Activated CD8-positive, alpha-beta memory T cell treated with anti-CD3 and anti-CD28 coated beads, Interleukin-2, amount 50 U/mL, for 48 hours (primary cell): ENCODE results near the gene CSNK1G1.
"Not testable (repeated sequence)": the region's sequence is repeated elsewhere in the genome, so short reads cannot be mapped to it uniquely, and the experiment has no call there.

Experiments used
- DNase-seq: peaks from one replicate; pipeline ENCODE4 v3.0.0-alpha.2; 2020

CSNK1G1 gene

DNA sequence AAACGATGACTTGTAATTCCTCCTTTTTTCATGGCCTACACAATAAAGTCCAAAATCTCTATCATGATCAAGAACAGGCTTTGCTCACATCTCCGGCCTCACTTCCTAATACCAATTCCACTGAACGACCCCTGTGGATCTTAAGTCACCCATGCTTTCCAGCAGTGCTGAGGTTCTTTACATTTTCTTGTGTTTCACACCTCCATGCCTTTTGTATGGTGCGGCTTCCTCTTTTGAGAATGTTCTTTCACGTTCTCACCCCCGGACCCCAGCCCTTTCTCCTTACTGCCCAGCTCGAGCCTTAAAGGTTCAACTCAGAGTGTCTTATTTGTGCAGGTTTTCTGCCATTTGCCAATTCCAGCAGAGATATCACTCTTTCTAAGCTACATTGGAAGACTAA is 70.1 kb downstream of the CSNK1G1 start:
- no peak for DNase-seq

- DNase-seq = no peak
Measured at GRCh38 chr15:64285150-64285549, 70.8 kb downstream of the CSNK1G1 start.

DNA sequence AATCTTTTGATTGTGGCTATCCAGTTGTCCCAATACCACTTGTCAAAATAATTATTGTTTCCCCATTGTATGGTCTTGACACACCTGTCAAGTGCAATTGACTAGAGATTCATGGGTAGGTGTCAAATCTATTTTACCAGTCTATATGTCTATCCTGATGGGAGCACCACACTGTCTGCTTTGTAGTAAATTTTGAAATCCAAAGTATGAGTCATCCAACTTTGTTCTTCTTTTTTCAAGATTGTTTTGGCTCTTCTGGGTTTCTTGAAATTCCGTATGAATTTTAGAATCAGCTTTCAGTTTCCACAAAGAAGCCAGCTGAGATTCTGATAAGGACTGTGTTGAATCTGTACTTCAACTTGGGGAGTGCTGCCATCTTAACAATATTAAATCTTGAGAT is 71.9 kb downstream of the CSNK1G1 start:
- no peak for DNase-seq

DNA sequence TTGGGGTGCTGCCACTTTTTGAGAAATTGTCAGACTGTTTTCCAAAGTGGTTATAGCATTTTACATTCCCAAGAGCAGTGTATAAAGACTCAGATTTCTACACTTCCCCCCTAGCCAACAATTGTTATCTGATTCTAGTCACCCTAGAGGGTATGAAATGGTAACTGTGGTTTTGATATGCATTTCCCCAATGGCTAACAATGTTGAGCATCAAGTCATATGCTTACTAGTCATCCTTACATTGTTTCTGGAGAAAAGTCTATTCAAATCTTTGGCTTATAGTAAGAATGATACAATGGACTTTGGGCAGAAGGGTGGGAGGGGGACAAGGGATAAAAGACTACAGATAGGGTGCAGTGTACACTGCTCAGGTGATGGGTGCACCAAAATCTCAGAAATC is 73.3 kb downstream of the CSNK1G1 start:
- no peak for DNase-seq

DNA sequence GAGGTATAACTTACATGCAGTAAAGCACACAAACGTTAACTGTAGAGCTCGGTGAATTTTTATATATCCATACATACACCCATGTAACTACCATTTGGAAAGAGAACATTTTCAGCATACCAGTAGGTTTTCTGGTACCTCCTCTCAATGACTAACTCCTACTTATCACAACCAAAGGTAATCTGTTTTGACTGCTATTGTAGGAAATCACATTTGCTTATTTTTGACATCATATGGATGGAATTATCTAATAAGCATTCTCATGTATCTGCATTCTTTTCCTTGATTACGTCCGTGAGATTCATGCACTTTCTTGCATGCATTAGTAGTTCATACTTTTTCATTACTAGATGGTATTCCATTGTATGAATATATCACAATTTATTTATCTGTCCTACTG is 76.8 kb downstream of the CSNK1G1 start:
- DNase-seq = no peak

DNA sequence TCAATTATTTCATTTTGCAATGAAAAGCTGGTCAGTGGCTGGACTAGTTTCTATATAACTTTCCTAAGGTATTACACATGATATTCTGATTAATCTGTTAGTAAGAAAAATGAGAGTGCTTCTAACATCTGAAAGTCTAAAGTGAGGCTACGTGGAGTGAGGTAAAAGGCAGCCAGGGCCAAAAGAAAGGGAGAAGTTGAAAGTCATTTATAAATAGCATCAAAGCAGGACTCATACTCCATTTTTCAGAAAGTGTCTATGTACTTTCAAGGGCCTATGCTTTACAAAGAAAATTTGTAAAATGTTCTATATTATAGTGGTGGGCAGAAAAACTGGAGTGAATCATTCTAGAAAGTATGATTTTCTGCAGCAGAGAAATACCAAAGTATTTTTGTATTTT is 80.0 kb downstream of the CSNK1G1 start:
- DNase-seq = no peak

DNA sequence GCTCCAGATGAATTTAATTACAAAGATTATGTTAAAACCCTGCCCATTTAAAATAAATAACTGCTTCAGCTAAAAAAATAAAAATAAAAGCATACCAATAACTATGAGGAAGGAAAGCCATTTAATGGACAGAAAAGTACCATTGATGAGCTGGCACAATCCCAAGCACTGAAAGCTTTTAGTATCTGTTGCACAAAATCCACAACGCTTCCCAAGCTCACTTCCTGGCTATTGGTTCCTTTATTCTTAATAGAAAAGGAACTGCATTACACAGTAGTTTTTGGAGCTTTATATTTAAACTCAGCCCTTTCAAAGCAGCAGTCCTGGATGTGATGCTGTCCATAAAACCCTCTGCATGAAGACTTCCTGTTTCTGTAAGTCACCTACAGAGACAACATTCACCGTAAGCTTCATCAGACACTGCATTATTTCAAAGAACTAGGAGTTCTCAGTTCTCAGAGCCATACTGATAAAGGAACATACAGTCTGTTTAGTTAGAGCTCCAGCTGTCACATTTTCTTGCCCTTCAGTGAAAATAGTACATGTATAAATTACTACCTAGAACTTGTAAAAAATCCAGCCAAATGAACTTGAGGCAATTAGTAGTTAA is 81.5 kb downstream of the CSNK1G1 start:
- DNase-seq = no peak

DNA sequence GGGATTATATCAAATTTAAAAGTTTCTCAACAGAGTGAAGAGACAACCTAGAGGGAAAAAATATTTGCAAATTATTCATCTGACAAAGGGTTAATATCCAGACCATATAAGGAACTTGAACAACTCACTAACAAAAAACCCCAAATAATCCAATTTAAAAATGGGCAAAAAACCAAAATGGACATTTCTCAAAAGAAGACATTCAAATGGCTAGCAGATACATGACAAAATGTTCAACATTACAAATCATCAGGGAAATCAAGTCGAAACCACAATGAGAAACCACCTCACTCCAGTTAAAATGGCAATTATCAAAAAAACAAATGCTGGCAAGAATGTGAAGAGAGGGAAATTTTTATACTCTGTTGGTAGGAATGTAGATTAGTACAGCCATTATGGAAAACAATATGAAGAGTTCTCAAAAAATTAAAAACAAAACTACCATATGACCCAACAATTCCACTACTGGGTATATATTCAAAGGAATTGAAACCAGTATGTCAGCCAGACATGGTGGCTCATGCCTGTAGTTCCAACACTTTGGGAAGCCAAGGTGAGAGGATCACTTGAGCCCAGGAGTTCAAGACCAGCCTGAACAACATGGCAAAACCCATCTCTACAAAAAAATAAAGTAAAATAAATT is 88.5 kb downstream of the CSNK1G1 start:
- DNase-seq = no peak

GRCh38 chr15:64265188-64265587 is 90.8 kb downstream of the CSNK1G1 start:
- DNase-seq = not testable (repeated sequence)

DNA sequence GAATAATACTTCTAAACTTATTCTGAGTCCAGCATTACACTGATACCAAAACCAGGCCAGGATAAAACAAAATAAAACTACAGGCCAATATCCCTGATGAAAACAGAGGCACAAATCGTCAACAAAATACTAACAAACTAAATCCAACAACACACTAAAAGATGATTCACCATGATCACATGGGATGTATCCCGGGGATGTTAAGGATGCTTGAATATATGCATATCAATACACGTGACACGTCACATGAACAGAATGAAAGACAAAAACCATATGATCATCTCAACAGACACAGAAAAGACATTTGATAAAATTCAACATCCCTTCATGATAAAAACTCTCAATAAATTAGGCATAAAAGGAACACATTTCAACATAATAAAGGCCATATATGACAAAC is 91.5 kb downstream of the CSNK1G1 start:
- DNase-seq = no peak

DNA sequence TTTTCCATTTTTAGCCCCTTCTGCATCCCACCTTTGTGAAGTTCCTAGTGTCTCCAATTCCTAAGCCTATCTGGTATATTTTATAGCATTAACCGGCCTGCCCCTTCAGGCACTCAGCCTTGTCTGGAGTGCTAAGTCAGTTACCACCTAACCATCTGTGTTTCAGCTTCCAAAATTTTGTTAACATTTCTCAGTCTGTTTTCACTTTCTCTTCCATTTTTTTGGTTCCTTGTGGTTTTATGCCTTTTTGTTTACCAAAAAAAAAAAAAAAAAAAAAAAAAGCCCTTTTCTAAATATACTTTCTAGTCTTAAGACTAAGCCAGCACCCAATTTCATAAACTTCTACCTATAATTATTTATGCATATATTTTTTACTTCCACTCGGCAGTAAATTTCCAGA is 92.4 kb downstream of the CSNK1G1 start:
- no peak for DNase-seq

DNA sequence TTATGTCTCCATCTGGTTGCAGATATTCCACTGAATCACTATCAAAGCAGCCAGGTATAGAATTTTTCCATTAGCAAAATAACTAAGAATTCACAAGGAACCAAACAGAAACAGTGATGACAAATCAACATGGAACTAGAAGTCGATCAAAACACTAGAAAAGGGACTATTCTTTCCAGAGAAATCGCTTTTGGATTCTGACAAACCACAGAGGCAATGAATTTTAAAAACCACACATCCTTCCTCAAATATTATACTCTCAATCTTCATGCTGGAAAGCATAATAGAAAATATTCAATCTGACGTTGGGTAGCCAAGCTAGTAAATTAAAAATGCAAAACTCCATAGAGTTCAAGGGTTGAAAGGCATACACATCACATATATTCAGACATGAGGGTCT is 99.9 kb downstream of the CSNK1G1 start:
- no peak for DNase-seq

DNA sequence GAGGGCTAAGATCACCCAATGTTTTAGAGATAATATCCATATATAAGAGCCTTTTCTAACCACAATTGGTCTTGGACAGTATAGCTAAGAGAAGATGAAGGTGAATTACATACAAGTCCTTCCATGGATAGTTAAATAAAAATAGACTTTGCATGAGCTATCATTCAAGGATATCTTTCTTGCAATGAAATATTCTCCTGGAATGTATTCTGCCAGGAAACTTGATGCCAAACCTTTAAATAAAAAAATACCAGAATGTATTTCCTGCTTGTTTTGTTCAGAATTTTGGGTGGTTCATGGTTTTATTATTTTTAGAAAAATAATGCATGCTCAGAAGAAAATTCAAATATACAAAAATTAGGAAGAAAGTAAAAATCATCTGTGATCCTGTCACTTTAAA is 104.3 kb downstream of the CSNK1G1 start:
- DNase-seq = no peak

- no peak for DNase-seq
Measured at GRCh38 chr15:64251121-64251520, 104.9 kb downstream of the CSNK1G1 start.

- DNase-seq = no peak
Measured at GRCh38 chr15:64249883-64250575, 105.9 kb downstream of the CSNK1G1 start.

DNA sequence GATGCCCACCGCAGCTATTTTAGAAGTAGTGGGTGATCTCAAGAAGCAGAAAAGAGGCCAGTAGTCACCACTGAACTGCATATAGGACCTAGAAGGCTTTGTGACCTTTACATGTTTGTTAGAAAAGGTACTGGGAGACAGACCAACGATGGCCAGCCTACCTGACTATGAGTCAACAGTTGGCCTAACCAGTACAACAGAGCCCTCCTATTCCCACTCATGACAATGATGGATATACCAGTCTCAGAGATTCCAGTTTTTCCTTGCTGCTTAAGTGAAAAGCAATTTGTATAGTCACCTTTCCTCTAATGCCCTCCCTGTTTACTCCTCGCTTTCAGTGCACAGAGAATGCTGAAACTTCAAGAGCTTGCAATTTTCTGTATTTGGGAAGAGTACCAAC is 106.6 kb downstream of the CSNK1G1 start:
- no peak for DNase-seq

DNA sequence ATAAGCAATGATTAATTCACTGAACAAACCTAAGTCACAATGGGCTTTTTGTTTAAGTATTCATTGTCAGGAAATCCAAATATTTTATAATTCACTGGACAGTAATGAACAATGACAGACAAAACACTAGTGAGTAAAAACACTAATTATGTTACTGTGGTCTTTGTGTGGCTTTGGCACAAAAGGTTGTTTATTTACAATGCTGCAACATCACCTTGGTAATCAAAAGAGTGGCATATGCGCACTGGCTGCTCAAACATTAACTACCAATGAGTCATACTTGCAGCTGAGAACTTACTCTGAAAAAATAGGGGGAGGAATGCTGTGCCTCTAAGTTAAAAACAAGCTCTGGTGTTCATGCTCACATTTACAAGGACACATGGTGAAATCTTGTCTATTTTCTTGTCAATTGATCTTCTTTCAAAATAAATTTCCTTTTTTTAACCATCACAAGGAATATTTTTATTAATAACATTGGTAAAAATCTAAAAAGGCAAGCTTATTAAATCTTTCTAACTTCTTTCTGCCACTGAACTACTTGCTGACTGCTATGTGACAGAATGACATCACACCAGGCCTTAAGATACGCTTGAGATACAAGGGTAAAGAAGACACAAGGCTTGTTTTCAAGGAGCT is 107.9 kb downstream of the CSNK1G1 start:
- no peak for DNase-seq

DNA sequence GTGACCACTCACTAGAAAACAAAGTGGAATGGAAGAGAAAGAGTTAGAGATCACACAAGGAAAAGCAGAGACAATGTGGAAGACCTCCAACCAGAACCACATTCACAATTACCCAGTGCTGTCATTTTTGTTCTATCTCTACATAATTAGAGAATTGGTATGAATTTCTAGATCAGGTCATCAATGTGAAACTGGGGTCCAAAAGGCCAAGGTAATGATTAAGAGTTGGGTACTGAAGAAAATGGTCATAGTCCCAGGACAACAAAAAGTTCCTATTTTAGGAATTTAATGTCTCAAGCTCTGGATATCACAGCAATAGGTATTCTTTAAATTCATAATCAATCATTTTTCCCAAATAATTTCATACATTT is 108.5 kb downstream of the CSNK1G1 start:
- DNase-seq = no peak

DNA sequence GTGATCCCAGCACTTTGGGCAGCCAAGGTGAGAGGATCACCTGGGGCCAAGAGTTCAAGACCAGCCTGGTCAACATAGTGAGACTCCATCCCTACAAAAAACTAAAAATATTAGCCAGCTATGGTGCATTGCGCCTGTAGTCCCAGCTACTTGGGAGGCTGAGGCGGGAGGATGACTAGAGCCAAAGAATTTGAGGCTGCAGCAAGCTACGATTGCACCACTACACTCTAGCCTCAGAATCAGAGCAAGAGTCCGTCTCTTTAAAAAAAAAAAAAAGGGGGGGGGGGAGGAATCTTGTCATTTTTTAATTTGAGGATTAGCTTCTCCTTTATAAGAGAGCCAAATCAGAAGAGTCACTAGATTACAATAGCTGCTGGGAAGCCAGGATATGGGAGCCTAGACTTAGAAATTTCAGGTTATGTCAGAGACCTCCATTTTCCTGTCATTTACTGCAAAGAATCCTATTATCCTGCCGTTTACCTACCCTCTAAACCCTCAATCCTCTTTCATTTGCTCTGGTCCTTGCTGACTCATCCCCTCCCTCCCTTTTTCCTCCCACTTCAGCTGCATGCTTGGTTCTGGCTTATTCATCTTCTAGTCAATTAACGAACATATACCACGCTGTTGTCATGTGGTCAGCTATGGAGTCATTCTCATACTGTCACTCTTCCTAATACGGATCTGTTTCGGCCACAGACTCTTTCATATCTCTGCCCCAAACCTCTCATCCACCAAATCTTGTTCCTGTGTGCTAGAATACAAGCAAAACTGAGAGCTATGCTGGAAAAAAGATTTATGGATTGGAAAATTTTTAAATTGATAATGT is 109.4 kb downstream of the CSNK1G1 start:
- DNase-seq = no peak

DNA sequence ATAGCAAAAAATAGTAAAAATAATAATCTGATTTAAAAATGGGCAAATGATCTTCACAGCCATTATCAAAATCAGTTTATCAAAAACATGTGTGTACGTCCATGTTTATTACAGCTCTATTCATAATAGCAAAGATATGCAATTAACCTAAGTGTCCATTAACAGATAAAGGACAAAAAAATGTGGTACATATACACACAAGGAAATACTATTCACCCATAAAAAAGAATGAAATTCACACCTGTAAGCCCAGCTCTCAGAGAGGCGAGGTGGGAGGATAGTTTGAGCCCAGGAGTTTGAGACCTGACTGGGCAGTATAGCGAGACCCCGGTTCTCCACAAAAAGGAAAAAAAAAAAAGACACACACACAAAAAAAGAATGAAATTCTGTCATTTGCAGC is 110.6 kb downstream of the CSNK1G1 start:
- no peak for DNase-seq

- DNase-seq = no peak
Measured at GRCh38 chr15:64237677-64238076, 118.3 kb downstream of the CSNK1G1 start.

DNA sequence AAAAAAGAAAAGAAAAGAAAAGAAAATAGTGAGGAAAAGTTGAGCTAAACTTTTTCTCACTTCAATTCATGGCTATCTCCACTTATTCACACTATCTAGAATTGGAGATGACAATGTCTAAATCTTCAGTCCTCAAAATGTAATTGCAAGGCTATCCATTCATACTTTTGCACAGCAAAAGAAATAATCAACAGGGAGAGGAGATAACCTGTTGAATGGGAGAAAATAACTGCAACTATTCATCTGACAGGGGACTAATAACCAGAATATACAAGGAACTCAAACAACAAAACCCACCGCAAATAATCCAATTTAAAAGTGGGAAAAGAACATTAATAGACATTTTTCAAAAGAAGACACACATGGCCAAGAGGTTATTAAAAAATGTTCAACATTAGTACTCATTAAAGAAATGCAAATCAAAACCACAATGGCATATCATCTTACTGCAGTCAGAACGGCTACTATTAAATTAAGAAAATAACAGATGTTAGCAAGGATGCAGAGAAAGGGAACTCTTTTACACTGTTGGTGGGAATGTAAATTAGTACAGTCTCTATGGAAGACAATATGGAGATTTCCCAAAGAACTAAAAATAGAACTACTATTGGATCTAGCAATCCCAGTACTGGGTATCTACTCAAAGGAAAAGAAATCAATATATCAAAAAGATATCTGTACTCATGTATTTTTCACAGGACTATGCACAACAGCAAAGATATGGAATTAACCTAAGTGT is 119.6 kb downstream of the CSNK1G1 start:
- DNase-seq = no peak

DNA sequence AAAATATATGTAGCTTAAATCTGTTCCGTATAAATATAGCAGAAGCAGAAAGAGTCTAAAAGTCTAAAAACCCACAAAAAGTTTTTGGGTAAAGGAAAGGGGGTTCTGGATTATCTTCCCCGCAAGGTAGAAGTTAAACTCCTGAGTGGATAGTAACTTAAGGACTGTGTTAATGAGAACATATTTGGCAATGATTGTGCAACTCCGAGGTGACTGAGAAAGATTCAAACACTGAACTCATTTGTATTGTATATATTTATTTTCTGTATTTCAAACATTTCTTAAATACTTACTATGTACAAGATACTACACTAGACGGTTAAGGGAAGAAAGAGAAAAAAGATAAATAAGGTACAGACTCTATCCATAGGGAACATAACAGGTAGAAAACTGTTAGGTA is 120.4 kb downstream of the CSNK1G1 start:
- DNase-seq = no peak
